IMR-90 (cell line): ENCODE data around the gene ATP2B2. TPM values are rescaled to one million over a fixed set of nuclear protein-coding genes. Genes with fewer than 3 reads are reported as not detected.
A peak's percentile ranks its signal among the peaks of the same experiment; 100 is the strongest.

ENCODE experiments used
- ATAC-seq: fragments of 200-7000 bp; cut with Tn5 transposase; 2 replicates; pipeline ENCODE4 v1.9.1; 2020; ENCODE audit warnings: low read depth, mild to moderate bottlenecking, moderate library complexity
- BruUV-seq: library from RNA; stranded (reverse); fragments of 400-500 nt; replicated peaks from 2 replicates; lab custom pipeline; 2021; lab: Mats Ljungman, UMichigan
- CTCF ChIA-PET: fragments of 300-600 bp; formaldehyde crosslinking; extraction: SDS; loops from one replicate; lab custom pipeline; 2021; ENCODE audit warnings: antibody characterized with exemption; lab: Yijun Ruan, JAX
- POLR2A ChIA-PET: fragments of 300-600 bp; sonication (Branson Sonifier 250); formaldehyde crosslinking; loops from one replicate; lab custom pipeline; 2022; ENCODE audit warnings: antibody characterized with exemption; ENCODE audit not compliant: unreplicated experiment; lab: Charles Lee
- DNase-seq: peaks from one replicate; pipeline ENCODE4 v3.0.0; 2013
- H2AFZ ChIP-seq: replicated peaks from 2 replicates; pipeline ENCODE3; 2013; ENCODE audit warnings: low read length, mild to moderate bottlenecking; ENCODE audit not compliant: poor library complexity
- H2AK5ac ChIP-seq: 2 replicates; pipeline ENCODE4 v1.6.1; 2013; ENCODE audit warnings: low read depth, low read length, inconsistent platforms
- H2AK9ac ChIP-seq: replicated peaks from 2 replicates; pipeline ENCODE3; 2013; ENCODE audit warnings: mild to moderate bottlenecking, low read depth, low read length, moderate library complexity; ENCODE audit not compliant: poor library complexity
- H2BK120ac ChIP-seq: 2 replicates; pipeline ENCODE4 v1.6.1; 2013; ENCODE audit warnings: low read depth, low read length, inconsistent platforms
- H2BK15ac ChIP-seq: 3 replicates; pipeline ENCODE4 v1.6.1; 2013; ENCODE audit warnings: low read depth, low read length, inconsistent platforms
- H2BK20ac ChIP-seq: 2 replicates; pipeline ENCODE4 v1.6.1; 2013; ENCODE audit warnings: low read depth, mild to moderate bottlenecking, inconsistent platforms, low read length, moderate library complexity
- H2BK5ac ChIP-seq: 2 replicates; pipeline ENCODE4 v1.6.1; 2013; ENCODE audit warnings: mild to moderate bottlenecking, low read depth, low read length, inconsistent platforms; ENCODE audit not compliant: poor library complexity, severe bottlenecking
- H3K14ac ChIP-seq: replicated peaks from 2 replicates; pipeline ENCODE4 v1.6.1; 2013; ENCODE audit warnings: low read depth, low read length, inconsistent platforms
- H3K18ac ChIP-seq: 2 replicates; pipeline ENCODE4 v1.6.1; 2013; ENCODE audit warnings: low read depth, low read length, control low read depth
- H3K23ac ChIP-seq: 2 replicates; pipeline ENCODE4 v1.6.1; 2013; ENCODE audit warnings: low read depth, low read length, inconsistent platforms
- H3K27ac ChIP-seq: 2 replicates; pipeline ENCODE4 v1.5.1; 2013; ENCODE audit warnings: mild to moderate bottlenecking, control low read depth, low read length; ENCODE audit not compliant: insufficient read depth
- H3K27me3 ChIP-seq: 2 replicates; pipeline ENCODE4 v1.6.1; 2013; ENCODE audit warnings: low read length; ENCODE audit not compliant: control insufficient read depth, insufficient read depth
- H3K36me3 ChIP-seq: 2 replicates; pipeline ENCODE4 v1.6.1; 2013; ENCODE audit warnings: low read length, mixed read lengths; ENCODE audit not compliant: control insufficient read depth, insufficient read depth
- H3K4ac ChIP-seq: 2 replicates; pipeline ENCODE4 v1.6.1; 2013; ENCODE audit warnings: low read depth, low read length, inconsistent platforms
- H3K4me1 ChIP-seq: 2 replicates; pipeline ENCODE4 v1.6.1; 2013; ENCODE audit warnings: low read length, mixed read lengths; ENCODE audit not compliant: control insufficient read depth, insufficient read depth
- H3K4me2 ChIP-seq: 2 replicates; pipeline ENCODE4 v1.6.1; 2013; ENCODE audit warnings: low read depth, mild to moderate bottlenecking, control low read depth, low read length, moderate library complexity
- H3K4me3 ChIP-seq: 2 replicates; pipeline ENCODE4 v1.5.1; 2013; ENCODE audit warnings: low read depth, mild to moderate bottlenecking, control low read depth, low read length, moderate library complexity; ENCODE audit not compliant: insufficient read depth
- H3K56ac ChIP-seq: 2 replicates; pipeline ENCODE4 v1.6.1; 2013; ENCODE audit warnings: low read length, inconsistent platforms; ENCODE audit not compliant: insufficient read depth; ENCODE audit errors: extremely low read depth
- H3K79me1 ChIP-seq, 2 experiments: 2 replicates each; pipeline ENCODE4 v1.6.1; 2013; ENCODE audit warnings: low read length in 2 of 2, inconsistent platforms in 1 of 2, low read depth in 1 of 2
- H3K9ac ChIP-seq: 2 replicates; pipeline ENCODE4 v1.6.1; 2013; ENCODE audit warnings: low read depth, low read length, control low read depth
- H3K9me1 ChIP-seq: 2 replicates; pipeline ENCODE4 v1.6.1; 2013; ENCODE audit warnings: low read length, inconsistent platforms; ENCODE audit not compliant: insufficient read depth
- H3K9me3 ChIP-seq: 2 replicates; pipeline ENCODE4 v1.6.1; 2013; ENCODE audit warnings: low read length; ENCODE audit not compliant: control insufficient read depth, insufficient read depth
- H4K20me1 ChIP-seq: 2 replicates; pipeline ENCODE4 v1.6.1; 2013; ENCODE audit warnings: low read length, inconsistent platforms; ENCODE audit not compliant: insufficient read depth
- H4K5ac ChIP-seq: 2 replicates; pipeline ENCODE4 v1.6.1; 2013; ENCODE audit warnings: mild to moderate bottlenecking, low read depth, low read length, control low read depth
- H4K8ac ChIP-seq, 2 experiments: 2 replicates each; pipeline ENCODE4 v1.6.1; 2013; ENCODE audit warnings: low read depth in 2 of 2, low read length in 2 of 2, control low read depth in 1 of 2, inconsistent platforms in 1 of 2
- H4K91ac ChIP-seq: 2 replicates; pipeline ENCODE4 v1.6.1; 2013; ENCODE audit warnings: low read depth, low read length, inconsistent platforms; ENCODE audit not compliant: insufficient read depth
- MXI1 ChIP-seq: IDR thresholded peaks from 2 replicates; pipeline ENCODE4 v1.6.1; 2012; ENCODE audit warnings: low read depth, mild to moderate bottlenecking, low read length, moderate library complexity, borderline replicate concordance
- POLR2A ChIP-seq: IDR thresholded peaks from 2 replicates; pipeline ENCODE4 v1.6.1; 2012; ENCODE audit warnings: mild to moderate bottlenecking, low read depth, low read length
- WGBS, 2 experiments: methylation state at CpG; one replicate each; pipeline versions ENCODE4 v1.1.5 to v1.1.7; 2013; ENCODE audit warnings: missing lambda C conversion rate in 2 of 2; ENCODE audit not compliant: insufficient read length in 1 of 2; ENCODE audit errors: extremely low coverage in 2 of 2; 5-methylcytosine and 5-hydroxymethylcytosine counted together
- dilution Hi-C: fragments of 300-500 bp; cut with HindIII; formaldehyde crosslinking; loops from one replicate; pipeline ENCODE4 v1.14.3; 2018; ENCODE audit warnings: low sequenced_read_pairs; ENCODE audit not compliant: unreplicated experiment
- in situ Hi-C: fragments of 300-500 bp; cut with MboI; formaldehyde crosslinking; loops from 3 replicates; pipeline ENCODE4 v1.14.3; 2019; ENCODE audit warnings: low sequenced_read_pairs, inconsistent platforms, mixed read lengths
- intact Hi-C: fragments of 100-400 bp; cut with micrococcal nuclease; formaldehyde crosslinking; loops from 2 replicates; pipeline ENCODE4 v1.10.0; 2022
- polyA plus RNA-seq, 3 experiments: library from polyadenylated mRNA; depleted of rRNA; stranded (reverse); fragments of >200 nt; gene quantifications; 2 replicates each; pipeline ENCODE4 v1.2.3, GENCODE V29; 2012; ENCODE audit warnings: low replicate concordance in 1 of 3
- total RNA-seq: library from RNA; depleted of rRNA; stranded (reverse); fragments of >200 nt; gene quantifications from 2 replicates; pipeline ENCODE4 v1.2.3, GENCODE V29; 2012

The ATP2B2 gene
- total and polyA plus RNA-seq, 2 of the 4 experiments (the other 2 are of a cell fraction), result under 0.01 to 0.02 TPM

GRCh38 chr3:10312391-10312790, 193.0 kb downstream of the ATP2B2 start:
- H3K36me3 ChIP-seq, result peaks cover 70% of the 10 kb centered on the region
- no peak for ATAC-seq
- H2BK5ac ChIP-seq, result no peak overlapping the region
- H4K20me1 ChIP-seq, result peaks cover 68% of the 10 kb centered on the region
- no peak overlapping the region for H2AK9ac ChIP-seq
- no peak overlapping the region for H3K4me2 ChIP-seq
- peaks cover 16% of the 10 kb centered on the region for H3K9me1 ChIP-seq
- no peak overlapping the region for H3K18ac ChIP-seq
- peaks cover 13% of the 10 kb centered on the region for H3K4me1 ChIP-seq
- WGBS, 2 experiments, result 90% methylated on average over 2 of the region's 10 CpGs; no CpG with 5 or more reads in 1 of the 2 experiments
- no peak overlapping the region for H3K56ac ChIP-seq
- dilution Hi-C loops, result no loop called here
- H3K9ac ChIP-seq, result no peak overlapping the region
- H2BK20ac ChIP-seq, result no peak overlapping the region
- no peak overlapping the region for H3K23ac ChIP-seq
- H2AFZ ChIP-seq, result no peak overlapping the region
- H3K9me3 ChIP-seq, result no peaks in the 10 kb centered on the region
- H4K5ac ChIP-seq, result no peak overlapping the region
- no peak overlapping the region for H4K91ac ChIP-seq
- no peak overlapping the region for H3K27ac ChIP-seq
- POLR2A ChIA-PET, result no interaction called here
- peaks cover 34 to 82% of the 10 kb centered on the region in 2 experiments for H3K79me1 ChIP-seq
- H4K8ac ChIP-seq, result no peak overlapping the region
- no peak overlapping the region for H2BK120ac ChIP-seq
- no peak overlapping the region for H3K4me3 ChIP-seq
- intact Hi-C loops, result no loop called here
- no peak overlapping the region for H3K4ac ChIP-seq
- H2BK15ac ChIP-seq, result no peak overlapping the region
- TF ChIP-seq MXI1, result no peak
- TF ChIP-seq POLR2A, result 0 out of 2 replicates have a peak, but pooled peaks have one; percentile 21
- no peaks in the 10 kb centered on the region for H3K27me3 ChIP-seq
- no peak overlapping the region for H2AK5ac ChIP-seq
- no TSS peak for BruUV-seq
- CTCF ChIA-PET, result no interaction called here
- H3K14ac ChIP-seq, result no peak overlapping the region
- DNase-seq, result no peak
- in situ Hi-C loops, result no loop called here
